ENCODE measurements around the gene TMPRSS2.

TMPRSS2 gene

DNA sequence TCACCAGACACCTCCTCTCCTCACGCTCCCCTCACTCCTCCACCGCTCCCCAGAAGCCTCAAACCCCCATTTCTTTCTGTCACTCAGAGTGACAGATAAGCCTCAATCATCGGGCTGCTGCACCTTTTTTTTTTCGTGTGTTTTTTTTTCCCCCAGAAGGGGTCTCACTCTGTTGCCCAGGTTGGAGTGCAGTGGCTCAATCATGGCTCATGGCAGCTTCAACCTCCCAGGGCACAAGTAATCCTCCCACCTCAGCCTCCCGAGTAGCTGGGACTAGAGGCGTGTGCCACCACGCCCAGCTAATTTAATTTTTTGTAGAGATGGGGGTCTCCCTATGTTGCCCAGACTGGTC lies 1.2 kb upstream of the TMPRSS2 start:
- no peak for DNase-seq

GRCh38 chr21:41508415-41509144 lies 622 bp upstream of the TMPRSS2 start:
- no peak for DNase-seq

GRCh38 chr21:41506611-41507520 lies 1.1 kb downstream of the TMPRSS2 start:
- no peak for DNase-seq

DNA sequence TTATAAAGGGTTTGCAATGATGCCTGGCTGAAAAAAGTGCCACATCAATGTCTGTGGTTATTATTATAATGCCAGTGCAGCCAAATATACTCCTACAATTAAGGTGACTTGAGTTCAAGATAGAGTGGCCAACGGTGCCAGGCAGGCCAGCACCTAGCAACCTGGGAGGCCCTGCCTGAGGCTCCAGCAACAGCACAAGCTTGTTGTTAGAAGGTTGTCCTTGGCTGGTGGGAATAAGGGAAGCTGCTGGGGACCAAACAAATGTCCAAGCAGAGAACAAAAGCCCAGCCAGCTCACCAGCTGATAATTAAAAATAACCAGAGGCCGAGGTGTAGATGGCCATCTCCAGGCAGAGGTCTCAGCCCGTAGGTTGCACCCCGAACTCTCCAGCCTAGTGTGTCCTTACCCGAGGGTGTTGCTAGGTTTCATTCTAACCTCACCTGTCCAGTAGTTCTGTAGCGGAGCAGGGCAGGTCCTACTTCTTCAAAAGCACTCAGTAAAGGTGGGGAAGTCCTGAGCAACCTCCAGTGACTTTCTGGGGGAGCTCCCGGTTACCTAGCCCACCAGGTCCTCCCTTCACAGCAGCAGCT lies 1.9 kb downstream of the TMPRSS2 start:
- DNase-seq: no peak

DNA sequence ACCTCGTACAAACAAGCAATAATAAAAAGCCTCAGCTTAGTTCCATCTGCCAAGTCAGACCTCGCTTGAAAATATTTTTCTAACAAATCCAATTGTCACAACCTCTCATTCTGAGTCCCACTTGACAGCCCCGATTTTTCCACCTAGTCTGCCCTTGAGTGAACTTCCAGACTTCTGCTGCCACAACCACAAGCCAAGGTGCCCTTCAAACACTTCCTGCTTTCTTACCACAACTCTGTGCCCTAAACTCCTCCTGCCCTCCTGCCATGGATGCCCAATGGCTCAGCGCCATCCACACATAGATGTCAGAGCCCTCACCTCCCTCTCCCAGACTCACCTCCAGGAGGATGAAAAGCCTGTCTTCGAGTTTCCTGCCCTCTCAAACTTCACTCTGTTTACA lies 3.9 kb downstream of the TMPRSS2 start:
- no peak for DNase-seq

- DNase-seq: no peak
Measured at GRCh38 chr21:41503331-41503730, 4.6 kb downstream of the TMPRSS2 start.

GRCh38 chr21:41501919-41502318 lies 6.0 kb downstream of the TMPRSS2 start:
- no peak for DNase-seq

- no peak for DNase-seq
Measured at GRCh38 chr21:41500931-41501381, 7.0 kb downstream of the TMPRSS2 start.

DNA sequence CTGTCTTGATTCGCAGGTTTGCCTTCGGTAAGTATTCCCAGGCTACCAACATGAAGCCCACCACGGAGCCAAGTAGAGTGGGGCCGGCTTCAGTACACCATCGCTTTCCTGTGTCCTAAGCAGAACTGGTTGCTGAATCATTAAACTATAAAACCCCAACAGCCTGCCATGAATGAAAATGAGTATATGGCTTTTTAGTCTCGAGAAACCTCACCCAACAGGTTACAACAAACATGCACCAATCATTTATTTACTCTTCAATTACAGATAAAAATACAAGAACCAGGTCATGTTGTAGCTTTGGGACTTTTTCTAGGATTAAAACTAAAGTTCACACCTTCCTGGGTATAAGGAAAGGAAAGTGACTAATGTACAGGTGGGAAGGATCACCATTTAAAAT lies 7.6 kb downstream of the TMPRSS2 start:
- no peak for DNase-seq

GRCh38 chr21:41499920-41500319 lies 8.0 kb downstream of the TMPRSS2 start:
- no peak for DNase-seq

DNA sequence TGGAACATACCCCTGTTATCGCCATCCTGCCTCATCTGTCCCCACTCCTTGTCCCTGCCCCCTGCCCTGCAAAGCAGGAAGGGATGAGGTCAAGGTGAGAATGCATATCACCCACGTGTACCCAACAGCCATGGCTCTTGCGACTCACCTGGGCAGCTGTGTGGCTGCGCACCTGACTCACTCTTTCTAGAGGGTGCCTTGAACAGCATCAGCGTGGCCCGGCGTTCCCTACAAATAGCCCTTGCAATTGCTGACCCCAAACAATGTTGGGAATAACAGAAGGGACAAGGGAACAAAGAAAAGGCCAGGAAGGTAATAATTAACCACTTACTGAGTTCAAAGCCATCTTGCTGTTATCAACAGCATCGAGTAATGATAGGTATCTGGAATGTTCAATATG lies 10.2 kb downstream of the TMPRSS2 start:
- no peak for DNase-seq

GRCh38 chr21:41497008-41497407 lies 10.9 kb downstream of the TMPRSS2 start:
- no peak for DNase-seq

GRCh38 chr21:41494242-41494641 lies 13.7 kb downstream of the TMPRSS2 start:
- no peak for DNase-seq

DNA sequence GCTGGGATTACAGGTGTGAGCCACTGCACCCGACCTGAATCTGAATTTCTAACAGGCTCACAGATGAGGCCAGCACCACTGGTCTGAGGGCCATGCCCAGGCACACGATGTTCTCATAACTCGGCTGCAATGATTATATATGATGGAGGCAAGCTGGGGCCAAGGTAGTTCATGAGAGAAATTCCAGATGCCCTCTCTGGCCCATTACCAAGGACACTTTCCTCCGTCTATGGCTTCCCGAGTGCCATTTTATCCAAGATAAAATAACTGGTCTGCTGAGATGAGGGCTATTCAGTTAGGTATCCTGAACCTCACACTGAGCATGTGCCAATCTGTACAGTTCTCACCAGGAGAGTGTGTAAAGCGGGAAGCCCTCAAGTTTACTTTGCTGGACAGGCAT lies 16.5 kb downstream of the TMPRSS2 start:
- DNase-seq: no peak

DNA sequence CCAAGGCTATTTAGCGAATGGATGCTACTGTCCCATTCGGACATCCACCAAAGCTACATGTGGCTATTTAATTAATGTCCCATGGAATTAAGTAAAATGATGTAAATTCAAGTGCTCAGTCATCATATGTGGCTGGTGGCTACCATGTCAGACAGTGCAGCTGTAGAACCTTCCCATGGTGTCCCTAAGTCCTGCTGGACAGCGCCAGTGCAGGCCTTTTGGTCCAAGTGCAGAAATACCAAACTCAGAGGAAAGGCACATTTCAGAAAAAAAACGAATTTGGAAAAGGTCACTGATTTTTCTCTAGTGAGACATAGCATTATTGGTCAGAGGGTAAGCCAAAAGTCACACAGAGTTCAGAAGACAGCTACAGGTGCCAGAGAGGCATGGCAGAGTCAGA lies 17.6 kb downstream of the TMPRSS2 start:
- no peak for DNase-seq

GRCh38 chr21:41489329-41489728 lies 18.6 kb downstream of the TMPRSS2 start:
- no peak for DNase-seq

GRCh38 chr21:41488080-41488479 lies 19.9 kb downstream of the TMPRSS2 start:
- no peak for DNase-seq

DNA sequence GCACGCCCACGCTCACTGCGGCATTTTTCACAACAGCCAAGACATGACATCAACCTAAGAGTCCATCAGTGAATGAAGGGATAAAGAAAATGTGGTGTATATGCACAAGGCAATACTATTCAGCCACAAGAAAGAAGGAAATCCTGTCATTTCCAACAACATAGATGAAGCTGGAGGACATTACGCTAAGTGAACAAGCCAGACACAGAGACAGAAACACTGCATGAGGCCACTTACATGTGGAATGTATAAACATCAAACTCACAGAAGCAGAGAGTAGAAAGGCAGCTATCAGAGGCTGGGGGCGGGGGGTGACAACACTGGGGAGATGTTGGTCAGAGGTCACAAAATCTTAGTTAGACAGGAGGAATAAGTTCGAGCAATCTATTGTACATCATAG lies 20.9 kb downstream of the TMPRSS2 start:
- DNase-seq: no peak

GRCh38 chr21:41483973-41484372 lies 24.0 kb downstream of the TMPRSS2 start:
- no peak for DNase-seq

GRCh38 chr21:41483415-41483814 lies 24.5 kb downstream of the TMPRSS2 start:
- DNase-seq: no peak

- DNase-seq: no peak
Measured at GRCh38 chr21:41482980-41483379, 25.0 kb downstream of the TMPRSS2 start.

DNA sequence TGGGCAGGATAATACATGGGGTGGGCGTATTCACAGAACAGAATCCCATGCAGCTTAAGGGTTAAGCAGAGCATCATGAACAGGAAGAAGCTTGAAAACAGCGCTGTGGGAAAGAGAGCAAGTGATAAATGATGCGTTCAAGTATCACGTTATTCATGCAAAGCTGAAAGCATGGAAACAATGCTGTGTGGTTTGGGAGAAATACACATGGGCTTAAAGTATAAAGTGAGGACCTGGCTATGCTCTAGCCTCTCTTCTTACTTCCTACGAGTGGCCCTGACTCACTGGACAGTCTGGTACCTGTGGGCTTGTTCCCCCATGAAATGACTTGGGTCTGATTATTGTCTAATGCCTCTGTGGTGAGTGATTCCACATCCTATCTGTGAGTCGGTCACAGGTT lies 25.7 kb downstream of the TMPRSS2 start:
- no peak for DNase-seq

- DNase-seq: no peak
Measured at GRCh38 chr21:41481191-41481590, 26.8 kb downstream of the TMPRSS2 start.
